Activated CD4-positive, alpha-beta T cell treated with anti-CD3 and anti-CD28 coated beads, Interleukin-2, amount 10 ng/mL, durations not matched to agents 7 days and 5 days (primary cell): ENCODE data around the gene TMEM11. TPM values are rescaled to one million over a fixed set of nuclear protein-coding genes. Genes with fewer than 3 reads are reported as not detected.

Source experiments
- CTCF ChIA-PET: fragments of 350-600 bp; sonication (Branson Sonifier 250); formaldehyde crosslinking; loops from one replicate; lab custom pipeline; 2021; ENCODE audit warnings: antibody characterized with exemption; lab: Charles Lee
- POLR2A ChIA-PET: fragments of 350-600 bp; sonication (Branson Sonifier 250); formaldehyde crosslinking; loops from one replicate; lab custom pipeline; 2021; ENCODE audit warnings: antibody characterized with exemption; lab: Charles Lee
- DNase-seq: peaks from one replicate; pipeline ENCODE4 v3.0.0-alpha.2; 2020
- H3K27ac Mint-ChIP-seq: one replicate; pipeline ENCODE4 v1.8.0; 2021; ENCODE audit warnings: mild to moderate bottlenecking, moderate library complexity, mixed read lengths
- H3K27me3 Mint-ChIP-seq: one replicate; pipeline ENCODE4 v1.8.0; 2021; ENCODE audit warnings: mixed read lengths
- H3K36me3 Mint-ChIP-seq: one replicate; pipeline ENCODE4 v1.8.0; 2021; ENCODE audit warnings: low read depth, mixed read lengths
- H3K4me1 Mint-ChIP-seq: one replicate; pipeline ENCODE4 v1.8.0; 2021; ENCODE audit warnings: mixed read lengths
- H3K4me3 Mint-ChIP-seq: one replicate; pipeline ENCODE4 v1.8.0; 2021; ENCODE audit warnings: mild to moderate bottlenecking, moderate library complexity, mixed read lengths
- H3K9me3 Mint-ChIP-seq: one replicate; pipeline ENCODE4 v1.8.0; 2021; ENCODE audit warnings: mixed read lengths
- total RNA-seq, 2 experiments: library from RNA; stranded (reverse); gene quantifications; one replicate each; pipeline ENCODE4 v1.2.3, GENCODE V29; 2021

The TMEM11 gene
- total RNA-seq, 2 experiments from 2014 or later, result 24.7 to 28.1 TPM

GRCh38 chr17:21160401-21160800 lies 53.6 kb downstream of the TMEM11 start:
- no peaks in the 10 kb centered on the region for H3K4me1 Mint-ChIP-seq
- H3K4me3 Mint-ChIP-seq, result no peak overlapping the region
- H3K27ac Mint-ChIP-seq, result no peak overlapping the region
- ChIA-PET CTCF (no interaction called here), POLR2A (no interaction called here)
- DNase-seq, result no peak
- H3K36me3 Mint-ChIP-seq, result peaks cover 6% of the 10 kb centered on the region
- H3K9me3 Mint-ChIP-seq, result peaks cover 7% of the 10 kb centered on the region
- H3K27me3 Mint-ChIP-seq, result no peaks in the 10 kb centered on the region

DNA sequence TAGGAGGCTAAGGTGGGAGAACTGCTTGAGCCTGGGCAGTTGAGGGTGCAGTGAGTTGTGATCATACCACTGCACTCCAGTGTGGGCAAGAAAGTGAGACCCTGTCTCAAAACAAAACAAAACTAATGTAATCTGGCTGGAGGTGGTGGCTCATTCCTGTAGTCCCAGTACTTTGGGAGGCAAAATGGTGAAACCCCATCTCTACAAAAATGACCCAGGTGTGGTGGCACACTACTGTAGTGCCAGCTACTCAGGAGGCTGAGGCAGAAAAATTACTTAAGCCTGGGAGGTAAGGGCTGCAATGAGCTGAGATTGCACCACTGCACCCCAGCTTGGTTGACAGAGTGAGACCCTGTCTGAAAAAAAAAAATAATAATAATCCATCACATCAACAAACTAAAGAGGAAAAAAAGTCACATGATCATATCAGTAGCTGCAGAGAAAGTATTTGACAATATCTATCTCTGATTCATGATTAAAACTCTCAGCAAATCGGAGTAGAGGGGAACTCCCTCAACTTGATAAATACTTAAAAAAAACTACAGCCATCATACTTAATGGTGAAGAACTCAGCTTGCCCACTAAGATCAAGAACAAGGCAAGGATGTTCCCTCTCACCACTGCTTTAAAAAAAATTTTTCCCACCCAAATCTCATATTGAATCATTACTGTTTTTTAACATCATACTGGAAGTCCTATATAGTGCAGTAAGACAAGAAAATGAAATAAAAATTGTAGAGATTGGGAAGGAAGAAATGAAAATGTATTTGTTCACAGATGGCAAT lies 56.2 kb downstream of the TMEM11 start:
- Mint-ChIP-seq H3K4me1 (no peaks in the 10 kb centered on the region), H3K27me3 (no peaks in the 10 kb centered on the region), H3K36me3 (peaks cover 13% of the 10 kb centered on the region), H3K4me3 (no peak overlapping the region), H3K9me3 (peaks cover 29% of the 10 kb centered on the region), H3K27ac (no peak overlapping the region)
- ChIA-PET CTCF (no interaction called here), POLR2A (no interaction called here)
- no peak for DNase-seq

DNA sequence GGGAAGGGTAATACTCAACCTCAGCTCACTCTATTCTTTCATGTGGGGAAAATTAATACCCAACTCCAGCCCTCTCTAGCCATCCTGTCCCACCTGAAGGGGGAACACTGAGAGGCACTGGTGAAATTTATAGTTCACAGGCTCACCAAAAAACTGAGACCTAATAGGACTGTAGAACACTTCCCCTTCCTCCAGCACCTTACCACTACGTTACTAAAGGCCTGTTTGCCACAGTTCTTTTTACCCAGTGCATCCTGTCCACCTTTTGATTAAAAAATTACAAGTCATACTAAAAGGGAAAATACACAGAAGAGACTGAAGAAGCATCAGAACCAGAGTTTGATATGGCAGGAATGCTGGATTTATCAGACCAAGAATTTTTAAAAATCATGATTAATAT lies 61.2 kb downstream of the TMEM11 start:
- POLR2A ChIA-PET, result no interaction called here
- H3K27ac Mint-ChIP-seq, result no peak overlapping the region
- peaks cover 21% of the 10 kb centered on the region for H3K36me3 Mint-ChIP-seq
- H3K4me1 Mint-ChIP-seq, result peaks cover 7% of the 10 kb centered on the region
- CTCF ChIA-PET, result no interaction called here
- H3K9me3 Mint-ChIP-seq, result peaks cover 53% of the 10 kb centered on the region
- no peak overlapping the region for H3K4me3 Mint-ChIP-seq
- DNase-seq, result no peak
- H3K27me3 Mint-ChIP-seq, result no peaks in the 10 kb centered on the region

DNA sequence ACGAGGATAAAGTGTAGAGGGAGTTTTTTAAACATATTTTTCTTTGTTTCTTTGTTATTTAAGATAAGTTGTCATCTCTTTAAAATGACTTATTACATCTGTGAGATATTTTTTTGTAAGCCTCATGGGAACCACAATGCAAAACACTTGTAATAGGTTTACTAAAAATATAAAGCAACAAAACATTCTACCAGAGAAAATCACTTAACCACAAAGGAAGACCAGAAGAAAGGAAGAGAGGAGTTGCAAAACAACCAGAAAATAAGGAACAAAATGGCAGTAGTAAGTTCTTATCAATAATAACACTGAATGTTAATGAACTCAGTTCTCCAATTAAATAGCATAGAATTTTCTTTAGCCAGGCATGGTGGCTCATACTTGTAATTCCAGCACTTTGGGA lies 64.3 kb downstream of the TMEM11 start:
- H3K36me3 Mint-ChIP-seq, result peaks cover 23% of the 10 kb centered on the region
- no peak overlapping the region for H3K27ac Mint-ChIP-seq
- DNase-seq, result no peak
- POLR2A ChIA-PET, result no interaction called here
- H3K4me3 Mint-ChIP-seq, result no peak overlapping the region
- CTCF ChIA-PET, result no interaction called here
- no peaks in the 10 kb centered on the region for H3K27me3 Mint-ChIP-seq
- H3K9me3 Mint-ChIP-seq, result peaks cover 41% of the 10 kb centered on the region
- H3K4me1 Mint-ChIP-seq, result peaks cover 7% of the 10 kb centered on the region

Other genes starting within 250 kb of the TMEM11 start
- gene USP22, start 171.2 kb downstream of the TMEM11 start, total RNA-seq, result 100 to 1,000 TPM; 147 to 162 TPM
- 10 to 100 TPM; 14.1 to 14.7 TPM for gene DHRS7B, start 87.2 kb downstream of the TMEM11 start, total RNA-seq
- gene NATD1, start 39.2 kb upstream of the TMEM11 start, total RNA-seq, result 1 to 10 TPM; 3.0 to 3.2 TPM
- 10 to 100 TPM; 41.7 to 52.8 TPM for gene MAP2K3, start 70.5 kb upstream of the TMEM11 start, total RNA-seq
- not detected for gene KCNJ12, start 162.2 kb upstream of the TMEM11 start, total RNA-seq